ENCODE data around the gene SELE. TPM values are rescaled to one million over a fixed set of nuclear protein-coding genes. Genes with fewer than 3 reads are reported as not detected.

Gene SELE
- total RNA-seq, 4 donors from 2014 or later = 0.09 to 0.20 TPM; not detected in 2

- DNase-seq (no peak), ATAC-seq (no peak)
- TF ChIP-seq CTCF (IDR thresholded peaks at IDR 0.05 in 4 of 5, conservative IDR thresholded peaks at IDR 0.05 in 1 of 5) = no peak
- TF ChIP-seq POLR2A (IDR thresholded peaks at IDR 0.05) = no peak
- no peaks in the 10 kb centered on the region for H3K27me3 ChIP-seq
- H3K9me3 ChIP-seq = no peaks in the 10 kb centered on the region
- H3K36me3 ChIP-seq = no peaks in the 10 kb centered on the region
- H3K4me3 ChIP-seq = no peak overlapping the region
- intact Hi-C loops (cut with DNase I; ENCODE audit: low total_unique reads) (no loop called here), in situ Hi-C loops (cut with MboI; ENCODE audit: low sequenced_read_pairs in 4 of 4) (no loop called here)
- no peaks in the 10 kb centered on the region for H3K4me1 ChIP-seq
- no peak overlapping the region for H3K27ac ChIP-seq
Measured at GRCh38 chr1:169701261-169702005, 32.4 kb downstream of the SELE start.

GRCh38 chr1:169699707-169700106 is 34.2 kb downstream of the SELE start:
- H3K27me3 ChIP-seq = no peaks in the 10 kb centered on the region
- no peak for ATAC-seq
- no peak overlapping the region for H3K27ac ChIP-seq
- no peaks in the 10 kb centered on the region for H3K36me3 ChIP-seq
- TF ChIP-seq CTCF (IDR thresholded peaks at IDR 0.05 in 4 of 5, conservative IDR thresholded peaks at IDR 0.05 in 1 of 5) (no peak), POLR2A (IDR thresholded peaks at IDR 0.05) (no peak)
- no peak for DNase-seq
- in situ Hi-C loops (cut with MboI; ENCODE audit: low sequenced_read_pairs in 4 of 4) (no loop called here), intact Hi-C loops (cut with DNase I; ENCODE audit: low total_unique reads) (no loop called here)
- H3K4me3 ChIP-seq = no peak overlapping the region
- no peaks in the 10 kb centered on the region for H3K4me1 ChIP-seq
- H3K9me3 ChIP-seq = no peaks in the 10 kb centered on the region

- intact Hi-C loops (cut with DNase I; ENCODE audit: low total_unique reads) = no loop called here
- ATAC-seq = no peak
- Histone ChIP-seq H3K27me3 (no peaks in the 10 kb centered on the region), H3K9me3 (no peaks in the 10 kb centered on the region), H3K36me3 (no peaks in the 10 kb centered on the region), H3K4me1 (peaks cover 0 to 4% of the 10 kb centered on the region in 2 donors), H3K27ac (no peak overlapping the region), H3K4me3 (no peak overlapping the region)
- TF ChIP-seq CTCF (IDR thresholded peaks at IDR 0.05 in 4 of 5, conservative IDR thresholded peaks at IDR 0.05 in 1 of 5) = no peak
- no peak for TF ChIP-seq POLR2A (IDR thresholded peaks at IDR 0.05)
- in situ Hi-C loops (cut with MboI; ENCODE audit: low sequenced_read_pairs in 4 of 4) = no loop called here
- no peak for DNase-seq
Measured at GRCh38 chr1:169698976-169699375, 34.9 kb downstream of the SELE start.

GRCh38 chr1:169697755-169698154 is 36.1 kb downstream of the SELE start:
- no peaks in the 10 kb centered on the region for H3K36me3 ChIP-seq
- H3K4me1 ChIP-seq = peaks cover 0 to 7% of the 10 kb centered on the region in 2 donors
- ATAC-seq (no peak), DNase-seq (no peak)
- no peak for TF ChIP-seq CTCF (IDR thresholded peaks at IDR 0.05 in 4 of 5, conservative IDR thresholded peaks at IDR 0.05 in 1 of 5)
- TF ChIP-seq POLR2A (IDR thresholded peaks at IDR 0.05) = no peak
- no peaks in the 10 kb centered on the region for H3K9me3 ChIP-seq
- no peak overlapping the region for H3K27ac ChIP-seq
- no peaks in the 10 kb centered on the region for H3K27me3 ChIP-seq
- intact Hi-C loops (cut with DNase I; ENCODE audit: low total_unique reads) (no loop called here), in situ Hi-C loops (cut with MboI; ENCODE audit: low sequenced_read_pairs in 4 of 4) (no loop called here)
- no peak overlapping the region for H3K4me3 ChIP-seq
